Endothelial cell of umbilical vein (primary cell): Measurements from ENCODE around the gene PRKAG2. TPM values are rescaled to one million over a fixed set of nuclear protein-coding genes. Genes with fewer than 3 reads are reported as not detected.

Source experiments
- BruUV-seq: library from RNA; stranded (reverse); fragments of 400-500 nt; replicated peaks from 2 replicates; lab custom pipeline; 2021; lab: Mats Ljungman, UMichigan
- CTCF ChIA-PET: fragments of 300-600, 350-600 bp; sonication (Branson Sonifier 250); formaldehyde crosslinking; loops from one replicate; lab custom pipeline; 2021; ENCODE audit warnings: antibody characterized with exemption, inconsistent platforms; lab: Charles Lee
- POLR2A ChIA-PET: fragments of 300-600, 350-600 bp; sonication (Branson Sonifier 250); formaldehyde crosslinking; loops from one replicate; lab custom pipeline; 2021; ENCODE audit warnings: antibody characterized with exemption, inconsistent platforms; lab: Charles Lee
- DNase-seq: peaks from one replicate; pipeline ENCODE4 v3.0.0-alpha.2; 2011; ENCODE audit warnings: low read depth, low spot score
- FAIRE-seq: peaks from 2 replicates; lab custom pipeline; 2011; peaks lifted over from hg19 to GRCh38; lab: Jason Lieb, UNC
- H2AFZ ChIP-seq: 2 replicates; pipeline ENCODE4 v1.6.0; 2012; ENCODE audit warnings: low read depth, low read length, control low read depth, inconsistent platforms
- H3K27ac ChIP-seq: 2 replicates; pipeline ENCODE4 v1.5.1; 2011; ENCODE audit warnings: low read depth, mild to moderate bottlenecking, control low read depth, low read length, moderate library complexity; ENCODE audit not compliant: insufficient read depth
- H3K27me3 ChIP-seq, 2 experiments: 2 replicates each; pipeline versions ENCODE4 v1.6.0 to v1.6.1; 2011; ENCODE audit warnings: low read length in 2 of 2, mixed read lengths in 1 of 2; ENCODE audit not compliant: control insufficient read depth in 2 of 2, insufficient read depth in 2 of 2
- H3K36me3 ChIP-seq, 2 experiments: 2 replicates in 1 of 2; 3 replicates in 1 of 2; pipeline ENCODE4 v1.5.1; 2011; ENCODE audit warnings: low read length in 2 of 2, mild to moderate bottlenecking in 1 of 2, moderate library complexity in 1 of 2; ENCODE audit not compliant: control insufficient read depth in 2 of 2, insufficient read depth in 2 of 2; ENCODE audit errors: extremely low read depth in 1 of 2
- H3K4me1 ChIP-seq: 3 replicates; pipeline ENCODE4 v1.5.1; 2011; ENCODE audit warnings: mild to moderate bottlenecking, low read length; ENCODE audit not compliant: control insufficient read depth, insufficient read depth; ENCODE audit errors: extremely low read depth
- H3K4me2 ChIP-seq: 2 replicates; pipeline ENCODE4 v1.6.1; 2011; ENCODE audit warnings: low read length, control low read depth, mixed read lengths; ENCODE audit not compliant: insufficient read depth
- H3K4me3 ChIP-seq, 3 experiments: fragments of 200-600 bp in 1 of 3; sonication (generic), shearing (Covaris generic) in 1 of 3; replicated peaks in 1 of 3; 2 replicates each; pipeline ENCODE4 v1.5.1; 2011 to 2016; ENCODE audit warnings: control low read depth in 3 of 3, low read length in 3 of 3, mild to moderate bottlenecking in 2 of 3, inconsistent platforms in 1 of 3, low read depth in 1 of 3, moderate library complexity in 1 of 3; ENCODE audit not compliant: insufficient read depth in 1 of 3
- H3K79me2 ChIP-seq: 2 replicates; pipeline ENCODE4 v1.6.0; 2012; ENCODE audit warnings: low read length, inconsistent platforms; ENCODE audit not compliant: control insufficient read depth, insufficient read depth
- H3K9ac ChIP-seq: replicated peaks from 2 replicates; pipeline ENCODE3; 2011; ENCODE audit warnings: low read length, control low read depth; ENCODE audit not compliant: insufficient read depth; ENCODE audit errors: extremely low read depth
- H3K9me1 ChIP-seq: replicated peaks from 3 replicates; pipeline ENCODE4 v1.6.0; 2011; ENCODE audit warnings: mild to moderate bottlenecking, low read length; ENCODE audit not compliant: control insufficient read depth, insufficient read depth; ENCODE audit errors: extremely low read depth
- H3K9me3 ChIP-seq: replicated peaks from 2 replicates; pipeline ENCODE4 v1.5.1; 2012; ENCODE audit warnings: low read length, inconsistent platforms; ENCODE audit not compliant: control insufficient read depth, insufficient read depth
- H4K20me1 ChIP-seq: replicated peaks from 2 replicates; pipeline ENCODE3; 2011; ENCODE audit warnings: mild to moderate bottlenecking, low read length; ENCODE audit not compliant: control insufficient read depth, insufficient read depth; ENCODE audit errors: extremely low read depth
- EZH2 ChIP-seq: IDR thresholded peaks from 2 replicates; pipeline ENCODE4 v1.6.1; 2012; ENCODE audit warnings: borderline replicate concordance, low read depth, mild to moderate bottlenecking, moderate library complexity, low read length, inconsistent platforms; ENCODE audit not compliant: severe bottlenecking
- FOS ChIP-seq: IDR thresholded peaks from 2 replicates; pipeline ENCODE4 v1.6.1; 2011; ENCODE audit warnings: mild to moderate bottlenecking, low read length, moderate library complexity, borderline replicate concordance; ENCODE audit not compliant: insufficient read depth
- GATA2 ChIP-seq: IDR thresholded peaks from 2 replicates; pipeline ENCODE4 v1.7.0; 2011; ENCODE audit warnings: low read depth, mild to moderate bottlenecking, moderate library complexity, mixed read lengths, low read length; ENCODE audit not compliant: insufficient read length, insufficient read depth
- JUN ChIP-seq: IDR thresholded peaks from 2 replicates; pipeline ENCODE4 v1.6.1; 2011; ENCODE audit warnings: borderline replicate concordance, low read depth; ENCODE audit not compliant: insufficient read length, insufficient read depth
- MAX ChIP-seq: IDR thresholded peaks from 2 replicates; pipeline ENCODE4 v1.6.1; 2011; ENCODE audit not compliant: insufficient read depth, insufficient read length
- MYC ChIP-seq: IDR thresholded peaks from one replicate; pipeline ENCODE4 v1.6.1; 2011; ENCODE audit warnings: mild to moderate bottlenecking, low read depth, low read length
- POLR2A ChIP-seq: IDR thresholded peaks from 2 replicates; pipeline ENCODE4 v1.6.1; 2012; ENCODE audit warnings: low read depth, mild to moderate bottlenecking, control low read depth, low read length
- POLR2AphosphoS5 ChIP-seq: IDR thresholded peaks from 2 replicates; pipeline ENCODE4 v1.6.1; 2012; ENCODE audit warnings: low read depth, mild to moderate bottlenecking, control low read depth, low read length, moderate library complexity; ENCODE audit not compliant: insufficient read depth
- dilution Hi-C: fragments of 300-500 bp; cut with MboI; formaldehyde crosslinking; loops from one replicate; pipeline ENCODE4 v1.15.0; 2019; ENCODE audit warnings: low sequenced_read_pairs; ENCODE audit not compliant: extremely low pct_ligation_motif_present
- intact Hi-C: fragments of 100-400 bp; cut with micrococcal nuclease; formaldehyde crosslinking; loops from one replicate; pipeline ENCODE4 v1.10.0; 2022
- polyA plus RNA-seq, 4 experiments: library from polyadenylated mRNA; depleted of rRNA in 3 of 4; stranded (reverse) in 3 of 4; unstranded in 1 of 4; fragments of >200 nt; gene quantifications; 2 replicates each; pipeline versions ENCODE4 v1.2.1 to v1.2.3, GENCODE V29; 2011 to 2012; ENCODE audit warnings: missing spikeins in 1 of 4
- total RNA-seq: library from RNA; stranded (reverse); gene quantifications from 2 replicates; pipeline ENCODE4 v1.2.3, GENCODE V29; 2021
- TF ChIP-seq, protein P1 (sequence below), 2 donors: IDR thresholded peaks; 1 replicate in 1 of 2; 2 replicates in 1 of 2; pipeline ENCODE4 v1.5.1; 2011; ENCODE audit warnings: low read length in 2 of 2, mild to moderate bottlenecking in 2 of 2, moderate library complexity in 2 of 2, control low read depth in 1 of 2, inconsistent platforms in 1 of 2, low read depth in 1 of 2; ENCODE audit not compliant: insufficient read depth in 1 of 2; ENCODE audit errors: extremely low read depth in 1 of 2

PRKAG2 gene
- total and polyA plus RNA-seq, 2 donors (not counting 3 experiments of a cell fraction or from before 2014, with no cell fraction given), result 19.3 to 51.5 TPM

- Histone ChIP-seq H3K4me2 (no peak overlapping the region), H3K27ac (no peak overlapping the region), H3K9me1 (no peaks in the 10 kb centered on the region), H3K79me2 (no peaks in the 10 kb centered on the region), H3K4me1 (no peaks in the 10 kb centered on the region), H3K9me3 (no peaks in the 10 kb centered on the region), H3K36me3 (no peaks in the 10 kb centered on the region), H4K20me1 (no peaks in the 10 kb centered on the region), H3K4me3 (no peak overlapping the region), H3K9ac (no peak overlapping the region), H2AFZ (no peak overlapping the region), H3K27me3 (peaks cover 6 to 14% of the 10 kb centered on the region in 2 experiments)
- dilution Hi-C loops (no loop called here), intact Hi-C loops (no loop called here)
- no TSS peak for BruUV-seq
- TF ChIP-seq MAX (no peak), JUN (no peak), POLR2AphosphoS5 (no peak), EZH2 (no peak), MYC (no peak), FOS (no peak), GATA2 (no peak), POLR2A (no peak)
- TF ChIP-seq, protein P1, sequence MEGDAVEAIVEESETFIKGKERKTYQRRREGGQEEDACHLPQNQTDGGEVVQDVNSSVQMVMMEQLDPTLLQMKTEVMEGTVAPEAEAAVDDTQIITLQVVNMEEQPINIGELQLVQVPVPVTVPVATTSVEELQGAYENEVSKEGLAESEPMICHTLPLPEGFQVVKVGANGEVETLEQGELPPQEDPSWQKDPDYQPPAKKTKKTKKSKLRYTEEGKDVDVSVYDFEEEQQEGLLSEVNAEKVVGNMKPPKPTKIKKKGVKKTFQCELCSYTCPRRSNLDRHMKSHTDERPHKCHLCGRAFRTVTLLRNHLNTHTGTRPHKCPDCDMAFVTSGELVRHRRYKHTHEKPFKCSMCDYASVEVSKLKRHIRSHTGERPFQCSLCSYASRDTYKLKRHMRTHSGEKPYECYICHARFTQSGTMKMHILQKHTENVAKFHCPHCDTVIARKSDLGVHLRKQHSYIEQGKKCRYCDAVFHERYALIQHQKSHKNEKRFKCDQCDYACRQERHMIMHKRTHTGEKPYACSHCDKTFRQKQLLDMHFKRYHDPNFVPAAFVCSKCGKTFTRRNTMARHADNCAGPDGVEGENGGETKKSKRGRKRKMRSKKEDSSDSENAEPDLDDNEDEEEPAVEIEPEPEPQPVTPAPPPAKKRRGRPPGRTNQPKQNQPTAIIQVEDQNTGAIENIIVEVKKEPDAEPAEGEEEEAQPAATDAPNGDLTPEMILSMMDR (IDR thresholded peaks at IDR 0.05; ENCODE audit: extremely low read depth in 1 of 2, insufficient read depth in 1 of 2, low read depth in 1 of 2, low read length in 2 of 2), result no peak
- DNase-seq (no peak), FAIRE-seq (no peak)
- ChIA-PET CTCF (interaction anchor here (1.1 to 7.6 kb wide), 2 partner anchors 9 to 16 kb away, joined by 3 to 51 read pairs; no protein-coding TSS in a partner anchor), POLR2A (no interaction called here)
Measured at GRCh38 chr7:151790830-151791620, 85.9 kb downstream of the PRKAG2 start.
